Ishikawa (cell line): ENCODE data around the gene SPATA32.

Source experiments
- CEBPB ChIP-seq: IDR thresholded peaks from 2 replicates; pipeline ENCODE4 v1.6.1; 2012
- CREB1 ChIP-seq: IDR thresholded peaks from 2 replicates; pipeline ENCODE4 v1.6.1; 2012; ENCODE audit warnings: low read depth
- EGR1 ChIP-seq: IDR thresholded peaks from 2 replicates; pipeline ENCODE4 v1.6.1; 2012
- EP300 ChIP-seq: IDR thresholded peaks from 2 replicates; pipeline ENCODE4 v1.6.1; 2012; ENCODE audit warnings: borderline replicate concordance
- FOXM1 ChIP-seq: IDR thresholded peaks from 2 replicates; pipeline ENCODE4 v1.6.1; 2012; ENCODE audit warnings: low read depth, borderline replicate concordance
- MAX ChIP-seq: IDR thresholded peaks from 2 replicates; pipeline ENCODE4 v1.6.1; 2012
- NFIC ChIP-seq: IDR thresholded peaks from 2 replicates; pipeline ENCODE4 v1.6.1; 2012
- RAD21 ChIP-seq: IDR thresholded peaks from 2 replicates; pipeline ENCODE4 v1.6.1; 2012; ENCODE audit warnings: low read depth
- REST ChIP-seq: IDR thresholded peaks from 2 replicates; pipeline ENCODE4 v1.6.1; 2012; ENCODE audit warnings: low read depth, mild to moderate bottlenecking
- TAF1 ChIP-seq: IDR thresholded peaks from 2 replicates; pipeline ENCODE4 v1.6.1; 2012; ENCODE audit warnings: low read depth, mild to moderate bottlenecking
- TCF12 ChIP-seq: IDR thresholded peaks from 2 replicates; pipeline ENCODE4 v1.6.1; 2012; ENCODE audit warnings: low read depth
- TEAD4 ChIP-seq: IDR thresholded peaks from 2 replicates; pipeline ENCODE4 v1.6.1; 2012
- USF1 ChIP-seq: IDR thresholded peaks from 2 replicates; pipeline ENCODE4 v1.6.1; 2012
- YY1 ChIP-seq: IDR thresholded peaks from 2 replicates; pipeline ENCODE4 v1.6.1; 2012; ENCODE audit warnings: low read depth
- ZBTB7A ChIP-seq: IDR thresholded peaks from 2 replicates; pipeline ENCODE4 v1.6.1; 2012; ENCODE audit warnings: low read depth

SPATA32 gene

GRCh38 chr17:45277992-45278391 is 16.1 kb upstream of the SPATA32 start:
- TF ChIP-seq TEAD4 (no peak), YY1 (no peak), MAX (no peak), USF1 (no peak), TCF12 (no peak), EP300 (no peak), TAF1 (no peak), EGR1 (no peak), FOXM1 (no peak), CREB1 (no peak), NFIC (no peak), ZBTB7A (no peak)

- no peak for TF ChIP-seq FOXM1
- TF ChIP-seq TAF1, result no peak
- TF ChIP-seq USF1, result no peak
- no peak for TF ChIP-seq CREB1
- peak; percentile 92 for TF ChIP-seq NFIC
- no peak for TF ChIP-seq TCF12
- TF ChIP-seq TEAD4, result peak; percentile 16; the same call in 1 of the 2 replicates
- no peak for TF ChIP-seq EGR1
- TF ChIP-seq RAD21, result peak; percentile 91
- no peak for TF ChIP-seq YY1
- no peak for TF ChIP-seq CEBPB
These were observed 15.4 kb upstream of the SPATA32 start for GRCh38 chr17:45277216-45277849.

- TF ChIP-seq TEAD4, result no peak
- no peak for TF ChIP-seq TAF1
- TF ChIP-seq FOXM1, result no peak
- TF ChIP-seq CREB1, result no peak
- no peak for TF ChIP-seq TCF12
- no peak for TF ChIP-seq MAX
These were observed 14.1 kb upstream of the SPATA32 start for GRCh38 chr17:45276031-45276430.

- TF ChIP-seq CEBPB, result no peak
These were observed 12.1 kb upstream of the SPATA32 start for GRCh38 chr17:45274033-45274432.

- TF ChIP-seq CEBPB, result no peak
- TF ChIP-seq TCF12, result no peak
- TF ChIP-seq FOXM1, result no peak
- TF ChIP-seq EP300, result no peak
These were observed 11.7 kb upstream of the SPATA32 start for GRCh38 chr17:45273551-45273957.

- TF ChIP-seq EGR1 (no peak), EP300 (no peak)
These were observed 9.7 kb upstream of the SPATA32 start for GRCh38 chr17:45271603-45272002.

- peak; percentile 55; the same call in 1 of the 2 replicates for TF ChIP-seq RAD21
- TF ChIP-seq USF1, result no peak
These were observed 9.0 kb upstream of the SPATA32 start for GRCh38 chr17:45270828-45271418.

GRCh38 chr17:45269912-45270311 is 8.0 kb upstream of the SPATA32 start:
- TF ChIP-seq EP300 (no peak), CREB1 (no peak), TCF12 (no peak), ZBTB7A (no peak), RAD21 (no peak)

- TF ChIP-seq EGR1 (no peak), YY1 (no peak), TCF12 (no peak), ZBTB7A (no peak), EP300 (no peak), CEBPB (no peak), NFIC (no peak), CREB1 (no peak), RAD21 (no peak), REST (no peak), TEAD4 (no peak), TAF1 (no peak), FOXM1 (no peak), USF1 (no peak), MAX (no peak)
These were observed 5.7 kb upstream of the SPATA32 start for GRCh38 chr17:45267436-45268055.
